CD1c-positive myeloid dendritic cell (primary cell): Measurements from ENCODE around the gene NKAIN1.
"Not testable (repeated sequence)": the region's sequence is repeated elsewhere in the genome, so short reads cannot be mapped to it uniquely, and the experiment has no call there.

Experiments used
- DNase-seq: peaks from one replicate; pipeline ENCODE4 v3.0.0-alpha.2; 2016; ENCODE audit errors: extremely low spot score

Gene NKAIN1

GRCh38 chr1:31239653-31240241, at the start of gene NKAIN1:
NKAIN1 (minus strand) TSS chr1:31239887; CDS start chr1:31239547, 340 bp downstream.
- no peak for DNase-seq

GRCh38 chr1:31289021-31289420, 49.3 kb upstream of the NKAIN1 start:
- DNase-seq, result no peak

GRCh38 chr1:31287791-31288190, 48.1 kb upstream of the NKAIN1 start:
- not testable (repeated sequence) for DNase-seq

GRCh38 chr1:31282426-31282825, 42.7 kb upstream of the NKAIN1 start:
- DNase-seq, result not testable (repeated sequence)

- no peak for DNase-seq
Observed at GRCh38 chr1:31273619-31274018, 33.9 kb upstream of the NKAIN1 start.

GRCh38 chr1:31272369-31272768, 32.7 kb upstream of the NKAIN1 start:
- no peak for DNase-seq

- no peak for DNase-seq
Observed at GRCh38 chr1:31266547-31266946, 26.9 kb upstream of the NKAIN1 start.

- no peak for DNase-seq
Observed at GRCh38 chr1:31264790-31265386, 25.2 kb upstream of the NKAIN1 start.

- DNase-seq, result no peak
Observed at GRCh38 chr1:31263408-31263807, 23.7 kb upstream of the NKAIN1 start.

- not testable (repeated sequence) for DNase-seq
Observed at GRCh38 chr1:31262393-31262792, 22.7 kb upstream of the NKAIN1 start.

- no peak for DNase-seq
Observed at GRCh38 chr1:31261916-31262315, 22.2 kb upstream of the NKAIN1 start.

GRCh38 chr1:31259746-31260145, 20.1 kb upstream of the NKAIN1 start:
- no peak for DNase-seq

GRCh38 chr1:31258581-31258980, 18.9 kb upstream of the NKAIN1 start:
- DNase-seq, result no peak

GRCh38 chr1:31257213-31257612, 17.5 kb upstream of the NKAIN1 start:
- no peak for DNase-seq

- DNase-seq, result no peak
Observed at GRCh38 chr1:31249854-31250253, 10.2 kb upstream of the NKAIN1 start.

- DNase-seq, result no peak
Observed at GRCh38 chr1:31248276-31248675, 8.6 kb upstream of the NKAIN1 start.

GRCh38 chr1:31244326-31244725, 4.6 kb upstream of the NKAIN1 start:
- no peak for DNase-seq

- DNase-seq, result no peak
Observed at GRCh38 chr1:31243501-31244286, 4.0 kb upstream of the NKAIN1 start.

GRCh38 chr1:31241321-31241720, 1.6 kb upstream of the NKAIN1 start:
- DNase-seq, result no peak

GRCh38 chr1:31238986-31239613, 587 bp downstream of the NKAIN1 start:
- DNase-seq, result no peak

- no peak for DNase-seq
Observed at GRCh38 chr1:31238612-31238985, 1.1 kb downstream of the NKAIN1 start.

- no peak for DNase-seq
Observed at GRCh38 chr1:31234870-31235269, 4.8 kb downstream of the NKAIN1 start.
